Activated T-helper 1 cell treated with anti-CD3 and anti-CD28 coated beads, Interleukin-12 subunit alpha, Interleukin-12 subunit beta, Interleukin-2, Interleukin-4 antibody, amounts not matched to agents 30 ng/mL and 10 ng/mL and 1 ng/mL, durations not matched to agents 14 hours and 24 hours and 36 hours (primary cell): ENCODE results near the gene MAP3K19. TPM values are rescaled to one million over a fixed set of nuclear protein-coding genes. Genes with fewer than 3 reads are reported as not detected.

ENCODE experiments used
- DNase-seq: peaks from one replicate; pipeline ENCODE4 v3.0.0; 2021; ENCODE audit warnings: low spot score
- H3K27ac Mint-ChIP-seq: one replicate; pipeline ENCODE4 v1.8.0; 2021; ENCODE audit warnings: mild to moderate bottlenecking, mixed read lengths
- H3K27me3 Mint-ChIP-seq: one replicate; pipeline ENCODE4 v1.8.0; 2022; ENCODE audit warnings: mild to moderate bottlenecking, moderate library complexity, mixed read lengths; ENCODE audit not compliant: insufficient read depth
- H3K36me3 Mint-ChIP-seq: one replicate; pipeline ENCODE4 v1.8.0; 2021; ENCODE audit warnings: low read depth, mixed read lengths
- H3K4me1 Mint-ChIP-seq: one replicate; pipeline ENCODE4 v1.8.0; 2021; ENCODE audit warnings: low read depth, mixed read lengths
- H3K4me3 Mint-ChIP-seq: one replicate; pipeline ENCODE4 v1.8.0; 2021; ENCODE audit warnings: mild to moderate bottlenecking, moderate library complexity, mixed read lengths
- H3K9me3 Mint-ChIP-seq: one replicate; pipeline ENCODE4 v1.8.0; 2021; ENCODE audit warnings: mixed read lengths
- intact Hi-C: fragments of 100-400 bp; cut with micrococcal nuclease; formaldehyde crosslinking; loops from one replicate; pipeline ENCODE4 v1.15.1; 2024
- total RNA-seq: library from RNA; stranded (reverse); gene quantifications from 2 replicates; pipeline ENCODE4 v1.2.3, GENCODE V29; 2022

The MAP3K19 gene
- total RNA-seq, 1 donor from 2014 or later: not detected

DNA sequence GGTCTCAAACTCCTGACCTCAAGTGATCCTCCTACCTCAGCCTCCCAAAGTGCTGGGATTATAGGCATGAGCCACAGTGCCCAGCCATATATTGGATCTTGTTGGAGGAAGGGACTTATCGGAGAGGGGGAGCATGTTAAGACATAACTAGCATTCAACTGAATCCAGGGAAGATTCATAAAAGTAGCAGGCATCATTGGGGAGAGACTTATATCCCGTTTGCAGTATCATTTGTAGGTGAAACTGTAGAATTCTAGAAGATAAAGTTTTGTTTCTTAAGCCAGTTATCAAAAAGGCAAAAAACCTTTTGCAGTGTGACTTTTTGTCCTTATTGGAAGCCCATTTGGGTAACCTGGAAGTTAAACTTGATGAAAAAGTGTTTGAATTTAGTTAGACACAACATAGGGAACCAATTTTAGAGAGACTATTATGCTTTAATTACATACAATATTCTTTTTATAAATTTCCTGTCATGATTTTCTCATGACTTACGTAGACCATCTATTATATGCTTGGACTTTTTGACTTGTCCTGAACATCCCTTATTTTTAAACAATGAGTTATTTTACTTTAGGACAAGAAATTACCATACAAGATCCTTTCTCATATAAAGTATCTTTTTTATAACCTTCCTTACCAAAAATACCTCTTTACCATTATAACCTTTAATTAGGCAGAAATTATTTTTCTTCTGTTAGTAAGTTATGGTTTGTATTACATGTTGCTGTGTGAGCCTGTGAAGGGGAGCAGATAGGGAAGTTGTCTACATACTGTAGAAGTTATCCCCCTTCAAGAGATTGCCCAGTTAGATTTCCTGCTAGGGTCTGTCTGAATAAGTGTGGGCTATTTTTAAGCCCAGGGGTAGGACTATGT is 25.1 kb upstream of the MAP3K19 start:
- H3K27ac Mint-ChIP-seq: no peak overlapping the region
- peaks cover 52% of the 10 kb centered on the region for H3K36me3 Mint-ChIP-seq
- no peaks in the 10 kb centered on the region for H3K27me3 Mint-ChIP-seq
- peaks cover 5% of the 10 kb centered on the region for H3K4me1 Mint-ChIP-seq
- H3K4me3 Mint-ChIP-seq: no peak overlapping the region
- H3K9me3 Mint-ChIP-seq: peaks cover 36% of the 10 kb centered on the region
- DNase-seq: no peak
- intact Hi-C loops: no loop called here

DNA sequence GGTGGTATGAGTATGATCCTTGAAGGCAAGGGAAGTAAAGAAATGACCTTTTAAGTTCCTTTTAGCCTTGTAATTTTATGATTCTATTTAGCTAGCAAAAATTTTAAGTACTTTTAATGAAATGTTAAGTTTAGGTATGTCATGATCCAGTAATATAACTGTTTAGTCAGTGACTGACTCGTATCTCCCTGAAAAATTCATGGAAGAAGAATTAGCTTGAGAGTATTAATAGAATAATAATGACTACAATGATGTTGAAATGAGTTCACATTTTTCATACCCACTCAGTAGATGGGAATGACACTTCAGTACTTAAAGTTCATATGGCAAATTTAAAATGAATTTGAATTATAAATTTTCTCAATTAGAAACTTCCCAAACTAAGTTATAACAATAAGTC is 19.5 kb upstream of the MAP3K19 start:
- peaks cover 35% of the 10 kb centered on the region for H3K9me3 Mint-ChIP-seq
- peaks cover 66% of the 10 kb centered on the region for H3K36me3 Mint-ChIP-seq
- no peaks in the 10 kb centered on the region for H3K27me3 Mint-ChIP-seq
- no peak overlapping the region for H3K27ac Mint-ChIP-seq
- intact Hi-C loops: no loop called here
- DNase-seq: no peak
- H3K4me1 Mint-ChIP-seq: peaks cover 11% of the 10 kb centered on the region
- H3K4me3 Mint-ChIP-seq: no peak overlapping the region

DNA sequence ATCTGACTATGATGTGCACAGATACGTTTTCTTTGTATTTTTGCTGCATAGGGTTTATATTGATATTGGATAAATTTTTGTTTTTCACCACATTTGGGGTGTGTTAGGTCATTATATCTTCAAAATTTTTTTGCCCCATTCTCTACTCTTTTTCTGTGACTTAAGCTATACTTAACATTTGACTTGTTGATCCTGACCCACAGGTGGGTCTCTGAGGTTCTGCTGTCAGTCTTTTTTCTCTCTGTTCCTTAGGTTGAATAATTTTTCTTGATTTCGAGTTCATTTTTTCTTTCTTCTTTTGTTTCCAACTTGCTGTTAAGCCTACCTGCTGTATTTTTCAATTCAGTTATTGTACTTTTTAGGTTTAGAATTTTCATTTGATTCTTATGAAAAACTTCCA is 16.9 kb upstream of the MAP3K19 start:
- H3K9me3 Mint-ChIP-seq: peaks cover 22% of the 10 kb centered on the region
- peaks cover 67% of the 10 kb centered on the region for H3K36me3 Mint-ChIP-seq
- no peak for DNase-seq
- peak overlapping the region; percentile 2 for H3K27ac Mint-ChIP-seq
- H3K4me3 Mint-ChIP-seq: no peak overlapping the region
- intact Hi-C loops: no loop called here
- no peaks in the 10 kb centered on the region for H3K27me3 Mint-ChIP-seq
- H3K4me1 Mint-ChIP-seq: peaks cover 17% of the 10 kb centered on the region

DNA sequence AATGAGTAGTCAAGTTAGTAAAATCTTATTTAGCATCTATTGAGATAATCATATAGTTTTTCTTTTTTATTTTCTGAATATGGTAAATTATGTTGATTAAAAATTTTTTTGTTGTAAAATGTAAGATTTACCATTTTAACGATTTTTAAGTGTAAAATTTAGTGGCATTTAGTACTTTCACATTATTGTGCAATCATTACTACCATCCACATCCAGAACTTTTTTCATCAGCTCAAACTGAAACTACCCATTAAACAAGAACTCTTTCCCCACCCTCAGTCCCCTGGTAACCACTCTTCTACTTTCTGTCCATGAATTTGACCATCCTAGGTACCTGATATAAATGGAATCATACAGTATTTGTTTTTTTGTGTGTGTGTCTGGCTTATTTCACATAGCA is 16.0 kb upstream of the MAP3K19 start:
- H3K4me3 Mint-ChIP-seq: no peak overlapping the region
- no peaks in the 10 kb centered on the region for H3K27me3 Mint-ChIP-seq
- intact Hi-C loops: loop anchor here (1.0 kb wide), 1 partner anchor 9 kb away; no protein-coding TSS in a partner anchor
- H3K36me3 Mint-ChIP-seq: peaks cover 67% of the 10 kb centered on the region
- no peak overlapping the region for H3K27ac Mint-ChIP-seq
- no peak for DNase-seq
- peaks cover 21% of the 10 kb centered on the region for H3K4me1 Mint-ChIP-seq
- peaks cover 17% of the 10 kb centered on the region for H3K9me3 Mint-ChIP-seq

DNA sequence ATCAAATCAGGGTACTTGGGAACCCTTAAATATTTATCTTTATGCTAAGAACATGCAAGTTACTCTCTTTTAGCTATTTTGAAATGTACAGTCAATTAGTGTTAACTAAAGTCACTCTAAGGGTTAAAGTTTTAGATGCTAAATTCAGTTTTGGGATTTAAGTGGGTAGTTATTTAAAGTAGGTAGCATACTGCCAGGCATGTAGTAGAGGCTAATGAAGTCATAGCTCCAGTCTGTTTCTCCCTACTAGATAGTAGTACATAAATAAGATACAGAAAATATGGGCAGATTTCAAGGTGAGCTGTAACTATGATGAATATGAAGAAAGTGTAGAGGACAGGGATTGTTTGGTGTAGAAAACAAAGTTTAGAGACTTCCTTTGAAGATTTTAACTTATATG is 12.3 kb upstream of the MAP3K19 start:
- H3K4me3 Mint-ChIP-seq: no peak overlapping the region
- H3K36me3 Mint-ChIP-seq: peaks cover 58% of the 10 kb centered on the region
- intact Hi-C loops: no loop called here
- H3K9me3 Mint-ChIP-seq: peaks cover 17% of the 10 kb centered on the region
- H3K27ac Mint-ChIP-seq: no peak overlapping the region
- peaks cover 39% of the 10 kb centered on the region for H3K4me1 Mint-ChIP-seq
- no peak for DNase-seq
- H3K27me3 Mint-ChIP-seq: no peaks in the 10 kb centered on the region

DNA sequence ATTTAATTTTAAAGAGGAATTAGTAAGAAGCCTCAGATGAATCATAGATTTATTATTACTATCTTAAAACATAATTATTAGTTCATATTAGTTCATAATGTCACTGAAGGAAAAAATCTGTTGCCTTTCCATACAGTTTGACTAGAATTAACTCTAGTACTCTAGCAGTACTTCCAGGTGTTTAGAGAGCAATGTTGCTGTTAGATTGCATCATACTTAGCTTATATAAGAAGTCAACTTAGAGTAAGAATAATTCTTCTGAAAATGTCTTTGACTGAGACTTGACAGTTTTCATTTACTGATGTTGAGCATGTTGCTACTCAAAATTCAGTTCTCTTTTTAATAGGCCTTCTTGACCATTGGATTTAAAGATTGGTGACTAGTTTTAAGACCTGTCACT is 9.5 kb upstream of the MAP3K19 start:
- peaks cover 42% of the 10 kb centered on the region for H3K36me3 Mint-ChIP-seq
- no peak for DNase-seq
- peaks cover 60% of the 10 kb centered on the region for H3K4me1 Mint-ChIP-seq
- no peak overlapping the region for H3K27ac Mint-ChIP-seq
- no peak overlapping the region for H3K4me3 Mint-ChIP-seq
- H3K27me3 Mint-ChIP-seq: peaks cover 1% of the 10 kb centered on the region
- intact Hi-C loops: no loop called here
- H3K9me3 Mint-ChIP-seq: no peaks in the 10 kb centered on the region

DNA sequence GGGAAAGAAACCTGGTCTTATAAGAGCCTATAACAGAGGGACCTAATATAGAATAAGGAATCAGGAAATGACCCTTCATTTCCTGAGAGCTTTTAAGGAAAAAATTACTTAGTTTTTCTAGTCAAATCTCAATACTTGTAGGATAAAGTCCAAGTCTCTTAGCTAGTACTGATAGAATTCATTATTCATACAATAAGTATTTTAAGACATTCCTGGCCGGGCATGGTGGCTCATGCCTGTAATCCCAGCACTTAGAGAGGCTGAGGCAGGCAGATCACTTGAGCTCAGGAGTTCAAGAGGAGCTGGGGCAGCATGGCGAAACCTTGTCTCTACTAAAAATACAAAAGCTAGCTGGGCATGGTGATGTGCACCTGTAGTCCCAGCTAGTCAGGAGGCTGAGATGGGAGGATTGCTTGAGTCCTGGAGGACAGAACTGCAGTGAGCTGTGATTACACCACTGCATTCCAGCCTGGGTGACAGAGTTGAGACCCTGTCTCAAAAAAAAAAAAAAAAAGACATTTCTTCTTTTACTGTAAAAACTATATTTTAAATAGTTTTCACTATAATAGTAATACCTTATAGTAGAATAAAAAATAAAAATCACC is 8.0 kb upstream of the MAP3K19 start:
- Mint-ChIP-seq H3K4me3 (peak overlapping the region; percentile 75), H3K27ac (no peak overlapping the region), H3K9me3 (no peaks in the 10 kb centered on the region), H3K4me1 (peaks cover 70% of the 10 kb centered on the region), H3K27me3 (peaks cover 1% of the 10 kb centered on the region), H3K36me3 (peaks cover 31% of the 10 kb centered on the region)
- DNase-seq: no peak
- intact Hi-C loops: no loop called here

DNA sequence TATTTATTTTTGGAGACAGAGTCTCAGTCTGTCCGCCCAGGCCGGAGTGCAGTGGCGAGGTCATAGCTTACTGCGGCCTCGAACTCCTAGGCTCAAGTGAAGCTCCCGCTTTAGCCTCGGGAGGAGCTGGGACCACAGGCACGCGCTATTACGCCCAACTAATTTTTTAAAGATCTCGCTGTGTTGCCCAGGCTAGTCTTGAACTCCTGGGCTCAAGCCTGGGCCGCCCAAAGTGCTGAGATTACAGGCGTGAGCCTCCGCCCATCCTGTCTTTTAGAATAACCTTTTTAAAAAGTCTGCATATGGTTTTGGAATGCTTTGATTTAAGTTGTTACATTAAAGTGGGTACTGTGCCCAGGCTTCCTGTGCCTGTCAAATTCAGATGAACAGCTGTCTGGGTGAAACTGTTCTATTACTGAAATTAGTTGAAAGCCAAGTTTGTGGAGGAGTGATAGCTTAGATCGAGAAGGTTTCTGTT is 5.8 kb upstream of the MAP3K19 start:
- Mint-ChIP-seq H3K36me3 (peaks cover 18% of the 10 kb centered on the region), H3K27me3 (peaks cover 1% of the 10 kb centered on the region), H3K27ac (peak overlapping the region; percentile 99), H3K4me1 (peaks cover 61% of the 10 kb centered on the region), H3K9me3 (no peaks in the 10 kb centered on the region), H3K4me3 (peak overlapping the region; percentile 92)
- intact Hi-C loops: loop anchor here (1.0 to 5.0 kb wide), 21 partner anchors 46 to 1331 kb away; partner anchors contain the start of genes CCNT2, CXCR4, MCM6 and R3HDM1
- DNase-seq: peak; percentile 16

DNA sequence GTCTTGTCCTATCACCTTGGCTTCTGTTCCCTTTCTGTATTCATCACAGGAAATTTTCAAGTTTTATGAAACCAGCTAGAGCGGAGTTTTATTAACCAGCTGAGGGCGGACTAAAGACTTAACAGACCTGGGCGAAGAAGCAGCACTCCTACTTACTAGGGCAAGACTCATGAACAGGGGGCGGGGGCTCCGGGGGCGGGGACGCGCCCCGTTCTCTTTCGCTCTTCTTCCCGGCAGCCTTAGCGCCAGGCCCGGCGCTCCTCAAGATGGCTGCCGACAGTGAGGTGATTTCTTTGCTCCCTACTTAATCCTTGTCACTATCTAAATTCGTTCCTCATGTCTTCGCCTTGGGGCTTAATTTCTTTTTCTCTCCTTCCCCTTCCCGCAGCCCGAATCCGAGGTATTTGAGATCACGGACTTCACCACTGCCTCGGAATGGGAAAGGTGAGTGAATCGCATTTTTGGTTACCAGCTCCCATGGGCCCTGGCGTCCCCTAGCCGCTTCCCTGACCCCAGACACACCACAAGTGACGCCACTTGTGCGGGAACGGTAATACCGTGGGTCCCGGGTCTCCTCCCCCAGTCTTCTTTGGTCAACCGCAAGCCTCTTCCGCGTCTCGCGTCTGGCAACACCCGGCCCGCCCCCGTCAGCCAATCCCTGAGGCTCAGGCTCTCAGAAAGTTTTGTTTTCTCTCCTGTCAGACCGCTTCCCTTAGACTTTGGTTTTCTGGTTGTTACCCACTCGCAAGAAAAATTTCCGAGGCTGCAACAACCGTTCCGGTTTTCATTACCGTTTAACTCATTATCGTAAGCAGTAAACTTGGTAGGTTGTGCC is 5.0 kb upstream of the MAP3K19 start, which contains the start of gene RAB3GAP1:
Gene RAB3GAP1, plus strand, starts transcription at position 251 of the 835 bp plus-strand sequence. Its CDS starts 16 bp downstream, at position 267.
- no peaks in the 10 kb centered on the region for H3K9me3 Mint-ChIP-seq
- intact Hi-C loops: loop anchor here (1.0 to 5.0 kb wide), 20 partner anchors 45 to 1323 kb away; partner anchors contain the start of genes CCNT2, CXCR4, MCM6 and R3HDM1

DNA sequence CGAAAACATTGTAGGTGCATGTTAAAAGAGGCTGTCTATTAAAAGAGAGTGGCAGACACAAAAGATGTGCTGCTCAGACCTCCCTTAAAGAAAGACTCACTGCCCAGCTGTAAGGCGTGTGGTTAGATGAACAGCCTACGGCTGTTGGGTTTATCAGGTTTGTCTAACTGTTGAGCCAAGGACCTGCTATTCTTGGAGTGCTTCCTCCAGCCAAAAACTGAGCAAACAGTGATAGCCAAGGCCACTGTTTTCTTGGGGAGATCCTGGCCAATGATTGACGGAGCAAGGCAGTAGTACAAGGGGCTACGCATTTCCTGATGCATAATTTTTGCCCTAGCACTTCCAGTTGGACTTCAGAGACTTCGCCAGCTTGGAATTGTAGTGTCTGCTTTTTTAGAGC is 3.4 kb upstream of the MAP3K19 start:
- intact Hi-C loops: loop anchor here (5.0 kb wide), 4 partner anchors 43 to 1082 kb away; no protein-coding TSS in a partner anchor
- H3K9me3 Mint-ChIP-seq: no peaks in the 10 kb centered on the region
- H3K4me3 Mint-ChIP-seq: peak overlapping the region; percentile 72
- peaks cover 44% of the 10 kb centered on the region for H3K4me1 Mint-ChIP-seq
- no peak for DNase-seq
- peak overlapping the region; percentile 78 for H3K27ac Mint-ChIP-seq
- peaks cover 1% of the 10 kb centered on the region for H3K27me3 Mint-ChIP-seq
- peaks cover 12% of the 10 kb centered on the region for H3K36me3 Mint-ChIP-seq

More for the DNA sequence above, 5.0 kb upstream of the MAP3K19 start, which contains the start of gene RAB3GAP1:
- peaks cover 18% of the 10 kb centered on the region for H3K36me3 Mint-ChIP-seq
- H3K4me3 Mint-ChIP-seq: peak within 1 kb of the TSS; percentile 92
- peaks cover 54% of the 10 kb centered on the region for H3K4me1 Mint-ChIP-seq
- peaks cover 1% of the 10 kb centered on the region for H3K27me3 Mint-ChIP-seq
- H3K27ac Mint-ChIP-seq: peak within 1 kb of the TSS; percentile 99
- peak; percentile 94 for DNase-seq

DNA sequence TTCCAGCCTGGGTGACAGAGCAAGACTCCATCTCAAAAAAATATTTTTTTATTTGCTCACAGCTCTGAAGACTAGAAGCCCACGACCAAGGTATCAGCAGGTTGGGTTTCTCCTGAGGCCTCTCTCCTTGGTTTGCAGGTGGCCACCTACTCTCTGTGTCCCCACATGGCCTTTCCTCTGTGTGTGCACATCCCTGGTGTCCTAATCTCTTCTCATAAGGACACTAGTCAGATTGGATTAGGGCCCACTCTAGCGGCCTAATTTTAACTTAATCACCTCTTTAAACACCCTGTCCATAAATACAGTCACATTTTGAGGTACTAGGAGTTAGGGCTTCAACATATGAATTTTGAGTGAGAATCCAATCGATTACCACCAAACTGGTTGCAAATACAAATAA is 2.9 kb upstream of the MAP3K19 start:
- H3K36me3 Mint-ChIP-seq: peaks cover 10% of the 10 kb centered on the region
- H3K9me3 Mint-ChIP-seq: no peaks in the 10 kb centered on the region
- H3K27me3 Mint-ChIP-seq: peaks cover 1% of the 10 kb centered on the region
- intact Hi-C loops: loop anchor here (5.0 kb wide), 4 partner anchors 43 to 1082 kb away; no protein-coding TSS in a partner anchor
- no peak for DNase-seq
- peaks cover 42% of the 10 kb centered on the region for H3K4me1 Mint-ChIP-seq
- H3K27ac Mint-ChIP-seq: no peak overlapping the region
- H3K4me3 Mint-ChIP-seq: peak overlapping the region; percentile 72

DNA sequence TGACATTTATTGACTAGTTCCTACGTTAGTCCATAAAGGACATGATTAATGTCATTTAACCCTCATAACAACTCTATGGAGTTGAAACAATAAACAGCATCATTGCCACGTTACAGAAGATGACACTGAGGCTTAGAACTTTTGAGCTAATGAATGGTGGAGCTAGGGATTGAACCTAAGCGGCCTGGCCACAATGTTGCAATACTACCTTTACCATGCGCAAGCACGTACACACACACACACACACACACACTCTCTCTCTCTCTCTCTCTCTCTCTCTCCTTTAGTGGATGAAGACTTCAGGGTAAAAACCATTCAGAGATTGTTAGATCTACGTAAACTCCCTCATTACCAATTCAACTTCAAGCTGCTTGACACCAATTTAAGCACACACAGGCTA is 875 bp upstream of the MAP3K19 start:
- peaks cover 3% of the 10 kb centered on the region for H3K27me3 Mint-ChIP-seq
- H3K27ac Mint-ChIP-seq: no peak overlapping the region
- H3K4me1 Mint-ChIP-seq: peaks cover 21% of the 10 kb centered on the region
- H3K4me3 Mint-ChIP-seq: no peak overlapping the region
- no peak for DNase-seq
- intact Hi-C loops: no loop called here
- peaks cover 1% of the 10 kb centered on the region for H3K36me3 Mint-ChIP-seq
- H3K9me3 Mint-ChIP-seq: no peaks in the 10 kb centered on the region
